Right atrium auricular region (tissue), 2 donors: Measurements from ENCODE around the gene SERPINB6. TPM values are rescaled to one million over a fixed set of nuclear protein-coding genes. Genes with fewer than 3 reads are reported as not detected.

Source experiments
- DNase-seq: peaks from one replicate; pipeline ENCODE4 v3.0.0-alpha.2; 2019; ENCODE audit warnings: low spot score
- H3K27ac ChIP-seq, 2 donors: fragments of 200-600 bp; sonication (generic); 1 replicate in 1 of 2; 2 replicates in 1 of 2; pipeline ENCODE4 v1.5.1; 2016 to 2019
- H3K27me3 ChIP-seq, 2 donors: fragments of 200-600 bp; sonication (generic); one replicate each; pipeline versions ENCODE4 v1.5.1 to v1.6.0; 2017 to 2019
- H3K36me3 ChIP-seq: fragments of 200-600 bp; sonication (generic); one replicate; pipeline ENCODE4 v1.5.1; 2016
- H3K4me1 ChIP-seq, 2 donors: fragments of 200-600 bp; sonication (generic); one replicate each; pipeline versions ENCODE4 v1.5.1 to v1.6.0; 2017 to 2019
- H3K4me3 ChIP-seq, 2 donors: fragments of 200-600 bp; sonication (generic); 1 replicate in 1 of 2; 2 replicates in 1 of 2; pipeline ENCODE4 v1.5.1; 2017 to 2019; ENCODE audit warnings: mild to moderate bottlenecking in 1 of 2, moderate library complexity in 1 of 2
- H3K9me3 ChIP-seq, 2 donors: fragments of 200-600 bp; sonication (generic); one replicate each; pipeline ENCODE4 v1.5.1; 2019
- total RNA-seq, 2 donors: library from RNA; depleted of rRNA; stranded (reverse); fragments of >200 nt; gene quantifications; one replicate each; pipeline ENCODE4 v1.1.0, GENCODE V29; 2016
- TF ChIP-seq, protein P1 (sequence below), 2 donors: fragments of 200-600 bp; sonication (generic); IDR thresholded peaks; one replicate each; pipeline ENCODE4 v1.5.1; 2019; ENCODE audit warnings: antibody characterized with exemption in 2 of 2

The SERPINB6 gene
- total RNA-seq, 2 donors from 2014 or later, result 181 to 184 TPM

DNA sequence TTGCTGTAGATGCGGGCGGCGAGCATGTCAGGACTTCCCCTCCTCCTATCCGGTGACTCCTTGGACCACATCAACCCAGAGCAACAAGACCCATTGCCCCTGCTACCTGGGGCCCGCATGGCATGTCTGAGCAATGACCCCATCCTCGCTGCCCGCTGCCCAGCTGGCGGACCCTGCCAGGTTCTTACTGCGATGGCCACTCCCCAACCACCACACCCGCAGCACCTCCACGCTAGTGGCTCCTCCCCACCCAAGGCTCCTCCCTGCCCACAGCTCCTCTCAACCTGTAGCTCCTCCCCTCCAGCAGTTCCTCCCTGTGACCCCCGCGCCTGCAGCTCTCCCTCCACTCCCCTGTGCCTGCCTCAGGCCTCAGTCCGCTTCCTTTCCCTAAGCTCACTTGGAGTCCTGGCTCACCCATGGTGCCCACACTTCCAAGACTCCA is 50.7 kb downstream of the SERPINB6 start:
- Histone ChIP-seq H3K36me3 (no peaks in the 10 kb centered on the region), H3K27me3 (no peaks in the 10 kb centered on the region), H3K4me1 (no peaks in the 10 kb centered on the region), H3K9me3 (no peaks in the 10 kb centered on the region), H3K4me3 (no peak overlapping the region), H3K27ac (no peak overlapping the region)
- TF ChIP-seq, protein P1, sequence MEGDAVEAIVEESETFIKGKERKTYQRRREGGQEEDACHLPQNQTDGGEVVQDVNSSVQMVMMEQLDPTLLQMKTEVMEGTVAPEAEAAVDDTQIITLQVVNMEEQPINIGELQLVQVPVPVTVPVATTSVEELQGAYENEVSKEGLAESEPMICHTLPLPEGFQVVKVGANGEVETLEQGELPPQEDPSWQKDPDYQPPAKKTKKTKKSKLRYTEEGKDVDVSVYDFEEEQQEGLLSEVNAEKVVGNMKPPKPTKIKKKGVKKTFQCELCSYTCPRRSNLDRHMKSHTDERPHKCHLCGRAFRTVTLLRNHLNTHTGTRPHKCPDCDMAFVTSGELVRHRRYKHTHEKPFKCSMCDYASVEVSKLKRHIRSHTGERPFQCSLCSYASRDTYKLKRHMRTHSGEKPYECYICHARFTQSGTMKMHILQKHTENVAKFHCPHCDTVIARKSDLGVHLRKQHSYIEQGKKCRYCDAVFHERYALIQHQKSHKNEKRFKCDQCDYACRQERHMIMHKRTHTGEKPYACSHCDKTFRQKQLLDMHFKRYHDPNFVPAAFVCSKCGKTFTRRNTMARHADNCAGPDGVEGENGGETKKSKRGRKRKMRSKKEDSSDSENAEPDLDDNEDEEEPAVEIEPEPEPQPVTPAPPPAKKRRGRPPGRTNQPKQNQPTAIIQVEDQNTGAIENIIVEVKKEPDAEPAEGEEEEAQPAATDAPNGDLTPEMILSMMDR (IDR thresholded peaks at IDR 0.05), result no peak
- DNase-seq, result peak; percentile 46

DNA sequence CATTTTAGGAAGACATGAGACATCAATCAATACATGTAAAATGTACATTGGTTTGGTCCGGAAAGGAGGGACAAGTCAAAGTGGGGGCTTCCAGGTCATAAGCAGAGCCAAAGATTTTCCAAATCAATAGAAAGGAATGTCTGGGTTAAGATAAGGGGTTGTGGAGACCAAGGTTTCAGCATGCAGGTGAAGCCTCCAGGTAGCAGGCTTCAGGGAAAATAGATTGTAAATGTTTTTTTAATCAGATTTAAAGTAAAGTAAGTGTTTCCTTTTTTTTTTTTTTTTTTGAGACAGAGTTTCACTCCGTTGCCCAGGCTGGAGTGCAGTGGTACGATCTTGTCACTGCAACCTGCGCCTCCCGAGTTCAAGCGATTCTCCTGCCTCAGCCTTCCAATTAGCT is 51.5 kb downstream of the SERPINB6 start:
- Histone ChIP-seq H3K4me3 (no peak overlapping the region), H3K36me3 (no peaks in the 10 kb centered on the region), H3K27me3 (no peaks in the 10 kb centered on the region), H3K27ac (no peak overlapping the region), H3K9me3 (no peaks in the 10 kb centered on the region), H3K4me1 (no peaks in the 10 kb centered on the region)
- peak; percentile 40 for DNase-seq
- TF ChIP-seq, protein P1 (IDR thresholded peaks at IDR 0.05), result no peak

DNA sequence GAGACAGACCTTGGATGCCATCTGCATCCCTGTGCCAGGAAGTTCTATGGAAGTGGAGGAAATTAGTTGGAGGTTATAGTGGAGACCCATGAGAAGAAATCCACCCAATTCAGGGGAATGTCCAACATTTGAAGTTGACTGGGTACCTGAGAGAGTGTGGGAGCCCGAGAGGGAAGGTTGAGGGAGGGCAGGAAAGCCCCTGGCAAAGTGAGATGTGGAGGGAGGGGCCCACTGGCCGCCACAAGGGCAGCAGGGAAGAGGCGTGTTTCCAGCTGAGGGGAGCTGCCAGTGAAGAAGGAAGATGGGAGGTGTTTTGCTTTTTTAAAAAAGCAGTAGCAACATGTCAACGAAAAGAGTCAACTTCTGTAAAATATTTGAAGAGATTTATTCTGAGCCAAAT is 52.0 kb downstream of the SERPINB6 start:
- no peaks in the 10 kb centered on the region for H3K36me3 ChIP-seq
- TF ChIP-seq, protein P1 (IDR thresholded peaks at IDR 0.05), result no peak
- no peaks in the 10 kb centered on the region for H3K27me3 ChIP-seq
- H3K9me3 ChIP-seq, result no peaks in the 10 kb centered on the region
- H3K4me1 ChIP-seq, result no peaks in the 10 kb centered on the region
- no peak overlapping the region for H3K27ac ChIP-seq
- no peak overlapping the region for H3K4me3 ChIP-seq
- peak; percentile 40 for DNase-seq

DNA sequence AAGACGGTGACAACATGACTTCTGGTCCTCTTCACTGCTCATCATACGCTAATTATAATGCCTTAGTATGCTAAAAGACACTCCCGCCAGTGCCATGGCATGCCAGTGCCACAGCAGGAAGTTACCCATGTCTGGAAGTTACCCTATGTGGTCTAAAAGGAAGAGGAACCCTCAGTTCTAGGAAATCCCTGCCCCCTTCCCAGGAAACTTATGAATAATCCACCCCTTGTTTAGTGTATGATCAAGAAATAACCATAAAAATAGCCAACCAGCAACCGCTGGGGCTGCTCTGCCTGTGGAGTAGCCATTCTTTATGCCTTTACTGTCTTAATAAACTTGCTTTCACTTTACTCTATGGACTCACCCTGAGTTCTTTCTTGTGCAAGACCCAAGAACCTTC is 52.4 kb downstream of the SERPINB6 start:
- DNase-seq, result peak; percentile 56
- H3K27ac ChIP-seq, result no peak overlapping the region
- no peaks in the 10 kb centered on the region for H3K9me3 ChIP-seq
- H3K4me1 ChIP-seq, result no peaks in the 10 kb centered on the region
- no peak overlapping the region for H3K4me3 ChIP-seq
- H3K36me3 ChIP-seq, result no peaks in the 10 kb centered on the region
- H3K27me3 ChIP-seq, result no peaks in the 10 kb centered on the region
- TF ChIP-seq, protein P1 (IDR thresholded peaks at IDR 0.05), result no peak

DNA sequence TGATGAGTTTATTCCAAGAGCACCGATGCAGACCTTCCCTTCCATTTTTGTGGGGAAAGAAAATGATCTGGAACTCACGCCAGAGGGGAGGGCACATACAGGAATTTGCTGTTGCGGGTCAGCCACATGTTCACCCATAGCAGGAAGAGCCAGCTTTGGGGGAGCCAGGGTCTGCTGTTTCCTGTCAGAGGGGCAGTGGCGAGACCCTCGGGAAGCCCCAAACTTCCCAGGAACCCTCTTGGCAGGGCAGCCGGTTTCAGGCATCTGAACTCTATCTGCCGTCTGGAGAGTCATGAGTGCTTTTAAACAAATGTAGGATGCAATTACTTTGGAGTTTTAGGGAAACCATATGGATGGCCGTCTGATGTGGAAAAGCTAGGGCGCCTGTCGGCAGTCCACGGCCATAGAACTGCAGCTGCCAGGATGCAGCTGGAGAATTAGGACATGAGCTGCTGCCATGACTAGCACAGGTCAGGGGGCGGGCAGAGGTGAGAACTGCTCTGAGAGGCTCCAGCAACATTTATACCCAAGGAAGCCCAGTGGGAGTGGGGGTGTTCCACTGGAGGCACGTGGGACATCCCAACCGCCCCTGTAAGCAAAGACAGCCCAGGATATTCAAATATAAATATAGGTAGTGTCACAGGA is 53.4 kb downstream of the SERPINB6 start:
- Histone ChIP-seq H3K9me3 (no peaks in the 10 kb centered on the region), H3K36me3 (no peaks in the 10 kb centered on the region), H3K27me3 (no peaks in the 10 kb centered on the region), H3K4me3 (no peak overlapping the region), H3K27ac (no peak overlapping the region), H3K4me1 (no peaks in the 10 kb centered on the region)
- TF ChIP-seq, protein P1 (IDR thresholded peaks at IDR 0.05), result no peak
- peak; percentile 42 for DNase-seq

DNA sequence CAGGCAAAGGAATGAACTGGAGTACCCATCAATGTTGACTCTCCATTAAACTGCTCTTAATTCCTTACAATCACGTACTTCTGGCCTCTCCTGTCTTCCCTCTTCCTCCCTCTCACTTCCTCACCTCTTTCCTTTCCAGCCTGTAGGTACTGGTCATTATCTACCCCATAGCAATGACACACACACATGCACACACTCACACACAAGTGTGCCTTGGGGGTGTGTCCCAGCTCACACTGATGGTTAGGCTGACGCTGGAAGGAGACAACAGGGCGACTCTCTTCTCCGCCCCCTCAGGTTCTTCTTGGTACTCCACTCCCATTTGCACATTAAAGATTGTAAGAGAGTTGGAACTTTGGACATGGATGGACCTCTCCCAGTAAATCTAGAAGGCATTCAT is 54.3 kb downstream of the SERPINB6 start:
- no peaks in the 10 kb centered on the region for H3K9me3 ChIP-seq
- no peaks in the 10 kb centered on the region for H3K4me1 ChIP-seq
- H3K36me3 ChIP-seq, result no peaks in the 10 kb centered on the region
- H3K27ac ChIP-seq, result no peak overlapping the region
- H3K4me3 ChIP-seq, result no peak overlapping the region
- TF ChIP-seq, protein P1 (IDR thresholded peaks at IDR 0.05), result no peak
- H3K27me3 ChIP-seq, result no peaks in the 10 kb centered on the region
- peak; percentile 28 for DNase-seq
